Activated CD4-positive, alpha-beta T cell treated with anti-CD3 and anti-CD28 coated beads, Interleukin-2, amount 50 U/mL, for 4 hours (primary cell): ENCODE data around the gene XBP1.
"Not testable (repeated sequence)": the region's sequence is repeated elsewhere in the genome, so short reads cannot be mapped to it uniquely, and the experiment has no call there.

Source experiments
- DNase-seq, 2 experiments: peaks; one replicate each; pipeline ENCODE4 v3.0.0-alpha.2; 2020

XBP1 gene

DNA sequence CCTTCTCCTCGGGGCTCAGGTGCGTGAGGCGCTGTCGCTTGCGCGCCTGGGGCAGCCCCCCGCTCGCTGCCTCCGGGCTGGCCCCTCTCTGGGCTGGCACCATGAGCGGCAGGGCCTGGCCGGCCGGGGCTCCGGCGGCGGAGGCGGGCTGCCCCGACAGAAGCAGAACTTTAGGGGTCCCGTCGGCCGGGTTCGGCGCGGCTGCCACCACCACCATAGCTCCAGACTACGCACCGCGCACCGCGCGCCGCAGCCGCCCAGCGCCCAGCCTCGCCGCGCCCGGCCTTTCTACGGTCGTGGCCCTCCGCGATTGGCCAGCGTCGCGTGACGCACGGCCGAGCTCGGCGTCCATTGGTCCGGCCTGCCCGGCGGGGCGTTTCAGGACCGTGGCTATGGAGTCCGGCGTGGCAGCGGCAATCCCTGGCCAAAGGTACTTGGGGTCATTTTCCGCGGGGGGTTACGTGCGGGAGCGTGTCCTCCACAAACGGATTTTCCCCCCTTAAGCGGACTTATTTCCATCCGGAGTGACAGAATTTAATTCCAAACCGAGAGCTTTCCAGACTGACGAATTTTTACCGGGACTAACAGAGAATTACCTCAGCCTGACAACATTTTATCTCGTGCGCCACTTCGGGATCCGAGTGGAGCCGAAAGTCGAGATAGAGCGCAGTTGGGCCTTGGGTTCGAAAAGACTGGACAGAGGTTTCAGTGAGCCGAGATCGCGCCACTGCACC, at the start of gene XBP1:
TSS of gene XBP1 (minus strand) at position 262 of the 734 bp plus-strand sequence.
- peak; percentile 80 to 83 for DNase-seq

- no peak for DNase-seq
Measured at GRCh38 chr22:28846994-28847393, 46.6 kb upstream of the XBP1 start.

DNA sequence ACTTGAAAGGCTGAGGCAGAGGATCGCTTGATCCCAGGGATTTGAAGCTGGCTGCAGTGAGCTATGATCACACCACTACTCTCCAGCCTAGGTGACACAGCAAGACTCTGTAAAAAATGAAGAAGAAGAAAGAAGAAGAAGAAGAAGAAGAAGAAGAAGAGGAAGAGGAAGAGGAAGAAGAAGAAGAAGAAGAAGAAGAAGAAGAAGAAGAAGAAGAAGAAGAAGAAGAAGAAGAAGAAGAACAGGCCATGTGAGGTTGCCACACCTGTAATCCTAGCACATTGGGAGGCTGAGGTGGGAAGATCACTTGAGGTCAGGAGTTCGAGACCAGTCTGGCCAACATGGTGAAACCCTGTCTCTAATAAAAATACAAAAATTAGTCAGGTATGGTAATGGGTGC, 43.9 kb upstream of the XBP1 start:
- DNase-seq = not testable (repeated sequence)

- DNase-seq = no peak
Measured at GRCh38 chr22:28843633-28844032, 43.3 kb upstream of the XBP1 start.

DNA sequence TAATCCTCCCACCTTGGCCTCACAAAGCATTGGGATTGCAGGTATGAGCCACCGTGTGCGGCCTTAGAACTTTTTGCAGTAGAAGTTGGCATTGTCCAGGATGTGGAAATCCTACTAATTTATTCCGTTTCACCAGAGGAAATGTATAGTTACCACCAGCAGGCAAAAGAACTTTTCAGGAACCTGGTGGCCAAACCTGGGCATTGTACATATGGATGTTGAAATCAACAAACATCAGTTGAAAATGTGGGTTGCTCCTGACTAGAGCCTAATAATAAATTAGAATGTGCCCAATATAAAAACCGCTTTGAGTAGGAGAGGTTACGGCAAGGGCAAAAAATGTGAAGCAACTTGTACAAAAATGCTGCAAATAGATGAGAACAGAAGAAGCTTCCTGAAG, 40.7 kb upstream of the XBP1 start:
- no peak for DNase-seq

GRCh38 chr22:28838971-28839370, 38.6 kb upstream of the XBP1 start:
- DNase-seq = no peak

GRCh38 chr22:28837640-28838039, 37.3 kb upstream of the XBP1 start:
- no peak for DNase-seq

DNA sequence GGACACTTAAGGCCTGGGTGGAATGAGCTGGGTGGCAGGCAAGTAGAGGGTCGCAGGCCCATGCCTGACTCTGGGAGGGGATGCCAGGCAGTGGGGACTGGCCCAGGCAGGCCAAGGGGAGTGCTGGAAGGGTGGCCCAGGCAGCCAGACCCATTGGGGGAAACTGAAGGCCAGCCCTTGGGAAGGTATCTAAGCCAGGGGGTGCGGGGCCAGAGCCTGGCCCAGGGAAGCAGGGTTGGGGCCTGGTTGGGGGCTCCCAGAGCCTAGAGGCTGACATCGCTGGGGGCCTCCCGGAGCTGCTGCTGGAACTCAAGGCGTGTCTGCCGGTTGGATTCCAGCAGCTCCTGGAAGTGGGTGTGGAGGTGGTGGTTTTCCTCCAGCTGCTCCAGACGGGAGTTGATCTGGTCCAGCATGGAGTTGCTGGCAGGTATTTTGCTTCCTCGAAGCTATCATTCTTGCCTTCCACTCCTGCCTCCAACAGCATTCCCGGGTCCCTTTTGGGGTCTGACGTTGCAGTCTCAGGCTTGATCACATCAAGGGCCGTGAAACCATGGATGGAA, 35.3 kb upstream of the XBP1 start:
- no peak for DNase-seq

- no peak for DNase-seq
Measured at GRCh38 chr22:28833276-28833923, 33.0 kb upstream of the XBP1 start.

GRCh38 chr22:28832731-28833130, 32.4 kb upstream of the XBP1 start:
- DNase-seq = no peak

DNA sequence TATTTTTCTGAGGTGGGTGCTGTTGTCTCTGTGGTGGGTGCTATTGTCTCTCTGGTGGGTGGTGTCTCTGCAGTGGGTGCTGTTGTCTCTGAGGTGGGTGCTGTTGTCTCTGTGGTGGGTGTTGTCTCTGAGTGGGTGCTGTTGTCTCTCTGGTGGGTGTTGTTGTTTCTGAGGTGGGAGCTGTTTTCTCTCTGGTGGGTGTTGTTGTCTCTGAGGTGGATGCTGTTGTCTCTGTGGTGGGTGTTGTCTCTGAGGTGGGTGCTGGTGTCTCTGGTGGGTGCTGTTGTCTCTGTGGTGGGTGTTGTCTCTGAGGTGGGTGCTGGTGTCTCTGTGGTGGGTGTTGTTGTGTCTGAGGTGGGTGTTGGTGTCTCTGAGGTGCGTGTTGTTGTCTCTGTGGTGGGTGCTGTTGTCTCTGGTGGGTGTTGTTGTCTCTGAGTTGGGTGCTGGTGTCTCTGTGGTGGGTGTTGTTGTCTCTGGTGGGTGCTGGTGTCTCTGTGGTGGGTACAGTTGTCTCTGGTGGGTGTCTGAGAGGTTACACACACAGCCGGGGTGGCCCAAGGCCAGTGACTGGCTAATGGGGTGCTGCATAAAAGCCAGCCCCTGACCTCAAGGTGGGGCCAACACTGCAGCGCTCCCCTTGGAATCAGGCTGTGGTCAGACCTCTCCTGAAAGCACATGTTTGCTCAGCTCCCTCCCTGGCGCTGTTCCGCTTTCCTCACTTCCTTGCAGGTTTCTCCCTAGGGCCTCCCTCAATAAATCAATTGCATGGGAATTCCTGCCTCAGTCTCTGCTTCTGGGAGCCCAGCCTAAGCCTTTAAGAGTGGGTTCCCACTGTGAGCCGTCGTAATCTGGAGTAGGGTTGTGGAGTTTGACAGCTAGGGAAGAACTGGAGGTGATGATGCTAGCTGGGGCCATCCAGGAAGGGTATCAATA, 31.0 kb upstream of the XBP1 start:
- no peak for DNase-seq

GRCh38 chr22:28830441-28830840, 30.1 kb upstream of the XBP1 start:
- no peak for DNase-seq

GRCh38 chr22:28829358-28830181, 29.2 kb upstream of the XBP1 start:
- DNase-seq = peak; percentile 69 to 74

GRCh38 chr22:28826921-28827320, 26.6 kb upstream of the XBP1 start:
- DNase-seq = no peak

- DNase-seq = not testable (repeated sequence)
Measured at GRCh38 chr22:28826430-28826829, 26.1 kb upstream of the XBP1 start.

DNA sequence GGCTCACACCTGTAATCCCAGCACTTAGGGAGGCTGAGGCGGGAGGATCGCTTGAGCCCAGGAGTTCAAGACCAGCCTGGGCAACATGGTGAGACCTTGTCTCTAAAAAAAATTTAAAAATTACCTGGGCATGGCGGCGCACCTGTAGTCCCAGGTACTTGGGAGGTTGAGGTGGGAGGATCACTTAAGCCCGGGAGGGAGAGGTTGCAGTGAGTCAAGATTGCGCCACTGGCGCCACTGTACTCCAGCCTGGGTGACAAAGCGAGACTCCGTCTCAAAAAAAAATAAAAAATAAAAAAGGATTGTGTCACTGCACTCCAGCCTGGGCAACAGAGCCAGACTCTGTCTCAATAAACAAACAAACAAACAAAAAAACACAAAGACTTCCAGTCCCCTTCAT, 24.1 kb upstream of the XBP1 start:
- DNase-seq = not testable (repeated sequence)

DNA sequence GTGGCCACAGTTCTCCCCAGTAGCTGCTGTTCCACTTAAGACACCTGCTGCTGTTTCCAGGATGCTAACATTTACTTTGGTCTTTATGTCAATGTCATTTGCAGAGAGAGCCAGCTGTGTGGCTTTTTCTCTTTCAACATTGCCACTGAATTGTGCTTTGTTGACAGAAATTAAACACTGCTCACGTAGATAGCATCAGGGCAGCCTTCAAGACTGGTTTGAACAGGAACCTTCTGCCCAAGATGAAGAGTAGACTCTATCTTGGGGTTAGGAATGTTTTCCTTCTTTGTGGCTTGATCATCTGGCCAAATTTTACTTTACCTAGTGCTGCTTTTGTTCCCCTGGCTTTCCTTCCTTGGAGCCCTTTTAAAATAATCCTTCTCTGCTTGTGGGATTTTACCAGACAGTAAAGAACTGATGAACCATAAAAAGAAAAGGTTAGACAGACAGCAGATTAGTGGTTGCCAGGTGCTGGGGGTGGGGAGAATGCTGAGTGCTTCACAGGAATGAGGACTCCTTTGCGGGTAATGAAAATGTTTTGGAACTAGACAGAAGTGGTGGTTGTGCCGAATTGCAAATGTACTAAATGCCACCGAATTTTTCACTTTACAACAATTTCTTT, 22.7 kb upstream of the XBP1 start:
- peak in 1 of 2 experiments; percentile 24 for DNase-seq

- no peak for DNase-seq
Measured at GRCh38 chr22:28821452-28821851, 21.1 kb upstream of the XBP1 start.

DNA sequence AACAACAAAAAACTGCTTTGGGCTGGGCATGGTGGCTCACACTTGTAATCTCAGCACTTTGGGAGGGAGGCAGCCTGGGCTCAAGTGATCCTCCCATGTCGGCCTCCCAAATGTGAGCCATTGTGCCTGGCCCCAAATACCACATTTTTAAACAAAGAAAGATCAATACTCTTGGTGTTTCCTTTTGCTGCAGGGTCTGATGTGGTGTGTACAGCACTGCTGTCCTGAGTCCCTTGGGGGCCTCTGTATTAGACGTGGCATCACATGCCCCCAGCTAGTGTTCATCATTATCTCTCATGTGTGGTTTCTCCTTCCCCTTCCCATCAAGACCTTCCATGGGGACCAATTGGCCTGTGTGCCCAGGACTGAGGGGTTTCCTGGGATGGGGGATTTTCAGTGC, 20.5 kb upstream of the XBP1 start:
- DNase-seq = no peak

GRCh38 chr22:28819253-28820096, 19.1 kb upstream of the XBP1 start:
- no peak for DNase-seq
